Measurements from ENCODE around the gene RHOBTB1.
"Not testable (repeated sequence)": the region's sequence is repeated elsewhere in the genome, so short reads cannot be mapped to it uniquely, and the experiment has no call there.

The RHOBTB1 gene

GRCh38 chr10:60908896-60909295 lies 35.1 kb downstream of the RHOBTB1 start:
- Histone ChIP-seq H3K9me3 (ENCODE audit: control insufficient read depth, low read length) (no peaks in the 10 kb centered on the region), H3K36me3 (ENCODE audit: control insufficient read depth, insufficient read depth, low read length) (no peaks in the 10 kb centered on the region), H3K9ac (ENCODE audit: low read length) (no peak overlapping the region), H3K4me3 (ENCODE audit: low read length) (no peak overlapping the region), H3K4me1 (ENCODE audit: control insufficient read depth, insufficient read depth, low read length) (peaks cover 6% of the 10 kb centered on the region), H3K27me3 (ENCODE audit: control insufficient read depth, insufficient read depth, low read length) (no peaks in the 10 kb centered on the region)

GRCh38 chr10:60908031-60908430 lies 36.0 kb downstream of the RHOBTB1 start:
- no peaks in the 10 kb centered on the region for H3K27me3 ChIP-seq (ENCODE audit: control insufficient read depth, insufficient read depth, low read length)
- H3K9me3 ChIP-seq (ENCODE audit: control insufficient read depth, low read length), result no peaks in the 10 kb centered on the region
- peaks cover 6% of the 10 kb centered on the region for H3K4me1 ChIP-seq (ENCODE audit: control insufficient read depth, insufficient read depth, low read length)
- H3K36me3 ChIP-seq (ENCODE audit: control insufficient read depth, insufficient read depth, low read length), result no peaks in the 10 kb centered on the region
- no peak overlapping the region for H3K4me3 ChIP-seq (ENCODE audit: low read length)
- H3K9ac ChIP-seq (ENCODE audit: low read length), result no peak overlapping the region

- no peaks in the 10 kb centered on the region for H3K9me3 ChIP-seq (ENCODE audit: control insufficient read depth, low read length)
- no peaks in the 10 kb centered on the region for H3K36me3 ChIP-seq (ENCODE audit: control insufficient read depth, insufficient read depth, low read length)
- H3K9ac ChIP-seq (ENCODE audit: low read length), result no peak overlapping the region
- no peak overlapping the region for H3K4me3 ChIP-seq (ENCODE audit: low read length)
- H3K27me3 ChIP-seq (ENCODE audit: control insufficient read depth, insufficient read depth, low read length), result no peaks in the 10 kb centered on the region
- peaks cover 6% of the 10 kb centered on the region for H3K4me1 ChIP-seq (ENCODE audit: control insufficient read depth, insufficient read depth, low read length)
Observed at GRCh38 chr10:60907236-60907635, 36.7 kb downstream of the RHOBTB1 start.

- not testable (repeated sequence) for H3K4me3 ChIP-seq (ENCODE audit: low read length); H3K9ac ChIP-seq (ENCODE audit: low read length); H3K27me3 ChIP-seq (ENCODE audit: control insufficient read depth, insufficient read depth, low read length); H3K9me3 ChIP-seq (ENCODE audit: control insufficient read depth, low read length); H3K4me1 ChIP-seq (ENCODE audit: control insufficient read depth, insufficient read depth, low read length); H3K36me3 ChIP-seq (ENCODE audit: control insufficient read depth, insufficient read depth, low read length)
Observed at GRCh38 chr10:60906825-60907224, 37.2 kb downstream of the RHOBTB1 start.

GRCh38 chr10:60906411-60906810 lies 37.6 kb downstream of the RHOBTB1 start:
- Histone ChIP-seq H3K4me1 (ENCODE audit: control insufficient read depth, insufficient read depth, low read length) (peaks cover 12% of the 10 kb centered on the region), H3K4me3 (ENCODE audit: low read length) (no peak overlapping the region), H3K27me3 (ENCODE audit: control insufficient read depth, insufficient read depth, low read length) (no peaks in the 10 kb centered on the region), H3K9me3 (ENCODE audit: control insufficient read depth, low read length) (no peaks in the 10 kb centered on the region), H3K9ac (ENCODE audit: low read length) (no peak overlapping the region), H3K36me3 (ENCODE audit: control insufficient read depth, insufficient read depth, low read length) (no peaks in the 10 kb centered on the region)

GRCh38 chr10:60905580-60905979 lies 38.4 kb downstream of the RHOBTB1 start:
- Histone ChIP-seq H3K4me3 (ENCODE audit: low read length) (no peak overlapping the region), H3K4me1 (ENCODE audit: control insufficient read depth, insufficient read depth, low read length) (peaks cover 12% of the 10 kb centered on the region), H3K36me3 (ENCODE audit: control insufficient read depth, insufficient read depth, low read length) (no peaks in the 10 kb centered on the region), H3K27me3 (ENCODE audit: control insufficient read depth, insufficient read depth, low read length) (no peaks in the 10 kb centered on the region), H3K9ac (ENCODE audit: low read length) (no peak overlapping the region), H3K9me3 (ENCODE audit: control insufficient read depth, low read length) (no peaks in the 10 kb centered on the region)

GRCh38 chr10:60903096-60903495 lies 40.9 kb downstream of the RHOBTB1 start:
- H3K4me3 ChIP-seq (ENCODE audit: low read length), result no peak overlapping the region
- no peak overlapping the region for H3K9ac ChIP-seq (ENCODE audit: low read length)
- H3K36me3 ChIP-seq (ENCODE audit: control insufficient read depth, insufficient read depth, low read length), result no peaks in the 10 kb centered on the region
- H3K4me1 ChIP-seq (ENCODE audit: control insufficient read depth, insufficient read depth, low read length), result peaks cover 14% of the 10 kb centered on the region
- H3K9me3 ChIP-seq (ENCODE audit: control insufficient read depth, low read length), result no peaks in the 10 kb centered on the region
- no peaks in the 10 kb centered on the region for H3K27me3 ChIP-seq (ENCODE audit: control insufficient read depth, insufficient read depth, low read length)

- Histone ChIP-seq H3K9me3 (ENCODE audit: control insufficient read depth, low read length) (no peaks in the 10 kb centered on the region), H3K27me3 (ENCODE audit: control insufficient read depth, insufficient read depth, low read length) (no peaks in the 10 kb centered on the region), H3K4me3 (ENCODE audit: low read length) (no peak overlapping the region), H3K36me3 (ENCODE audit: control insufficient read depth, insufficient read depth, low read length) (no peaks in the 10 kb centered on the region), H3K9ac (ENCODE audit: low read length) (no peak overlapping the region), H3K4me1 (ENCODE audit: control insufficient read depth, insufficient read depth, low read length) (peaks cover 14% of the 10 kb centered on the region)
Observed at GRCh38 chr10:60901561-60902235, 42.3 kb downstream of the RHOBTB1 start.

- H3K27me3 ChIP-seq (ENCODE audit: control insufficient read depth, insufficient read depth, low read length), result no peaks in the 10 kb centered on the region
- peaks cover 18% of the 10 kb centered on the region for H3K4me1 ChIP-seq (ENCODE audit: control insufficient read depth, insufficient read depth, low read length)
- H3K4me3 ChIP-seq (ENCODE audit: low read length), result no peak overlapping the region
- no peak overlapping the region for H3K9ac ChIP-seq (ENCODE audit: low read length)
- no peaks in the 10 kb centered on the region for H3K9me3 ChIP-seq (ENCODE audit: control insufficient read depth, low read length)
- no peaks in the 10 kb centered on the region for H3K36me3 ChIP-seq (ENCODE audit: control insufficient read depth, insufficient read depth, low read length)
Observed at GRCh38 chr10:60899266-60899665, 44.7 kb downstream of the RHOBTB1 start.

GRCh38 chr10:60898321-60898720 lies 45.7 kb downstream of the RHOBTB1 start:
- Histone ChIP-seq H3K36me3 (ENCODE audit: control insufficient read depth, insufficient read depth, low read length) (no peaks in the 10 kb centered on the region), H3K4me1 (ENCODE audit: control insufficient read depth, insufficient read depth, low read length) (peaks cover 18% of the 10 kb centered on the region), H3K27me3 (ENCODE audit: control insufficient read depth, insufficient read depth, low read length) (no peaks in the 10 kb centered on the region), H3K4me3 (ENCODE audit: low read length) (no peak overlapping the region), H3K9ac (ENCODE audit: low read length) (no peak overlapping the region), H3K9me3 (ENCODE audit: control insufficient read depth, low read length) (no peaks in the 10 kb centered on the region)

GRCh38 chr10:60896810-60897209 lies 47.2 kb downstream of the RHOBTB1 start:
- H3K27me3 ChIP-seq (ENCODE audit: control insufficient read depth, insufficient read depth, low read length), result no peaks in the 10 kb centered on the region
- H3K4me3 ChIP-seq (ENCODE audit: low read length), result no peak overlapping the region
- H3K9ac ChIP-seq (ENCODE audit: low read length), result no peak overlapping the region
- H3K4me1 ChIP-seq (ENCODE audit: control insufficient read depth, insufficient read depth, low read length), result peaks cover 16% of the 10 kb centered on the region
- no peaks in the 10 kb centered on the region for H3K9me3 ChIP-seq (ENCODE audit: control insufficient read depth, low read length)
- no peaks in the 10 kb centered on the region for H3K36me3 ChIP-seq (ENCODE audit: control insufficient read depth, insufficient read depth, low read length)

GRCh38 chr10:60896033-60896432 lies 48.0 kb downstream of the RHOBTB1 start:
- Histone ChIP-seq H3K9me3 (ENCODE audit: control insufficient read depth, low read length) (no peaks in the 10 kb centered on the region), H3K4me3 (ENCODE audit: low read length) (no peak overlapping the region), H3K27me3 (ENCODE audit: control insufficient read depth, insufficient read depth, low read length) (no peaks in the 10 kb centered on the region), H3K9ac (ENCODE audit: low read length) (no peak overlapping the region), H3K4me1 (ENCODE audit: control insufficient read depth, insufficient read depth, low read length) (peaks cover 8% of the 10 kb centered on the region), H3K36me3 (ENCODE audit: control insufficient read depth, insufficient read depth, low read length) (no peaks in the 10 kb centered on the region)

- Histone ChIP-seq H3K9me3 (ENCODE audit: control insufficient read depth, low read length) (no peaks in the 10 kb centered on the region), H3K36me3 (ENCODE audit: control insufficient read depth, insufficient read depth, low read length) (no peaks in the 10 kb centered on the region), H3K4me3 (ENCODE audit: low read length) (no peak overlapping the region), H3K9ac (ENCODE audit: low read length) (no peak overlapping the region), H3K27me3 (ENCODE audit: control insufficient read depth, insufficient read depth, low read length) (no peaks in the 10 kb centered on the region), H3K4me1 (ENCODE audit: control insufficient read depth, insufficient read depth, low read length) (peaks cover 7% of the 10 kb centered on the region)
Observed at GRCh38 chr10:60894786-60895185, 49.2 kb downstream of the RHOBTB1 start.
